Stimulated activated CD4-positive, alpha-beta T cell treated with anti-CD3 and anti-CD28 coated beads, Interleukin-2, amount 100 ng/mL, for 4 hours (primary cell): ENCODE results near the gene PLEK.
"Not testable (repeated sequence)": the region's sequence is repeated elsewhere in the genome, so short reads cannot be mapped to it uniquely, and the experiment has no call there.

Experiments used
- DNase-seq: peaks from one replicate; pipeline ENCODE4 v3.0.0-alpha.2; 2020; ENCODE audit warnings: low read depth

Gene PLEK

GRCh38 chr2:68352651-68353391 lies 12.3 kb upstream of the PLEK start:
- no peak for DNase-seq

- no peak for DNase-seq
Observed at GRCh38 chr2:68356599-68357239, 8.4 kb upstream of the PLEK start.

GRCh38 chr2:68357605-68358337 lies 7.3 kb upstream of the PLEK start:
- DNase-seq = no peak

- no peak for DNase-seq
Observed at GRCh38 chr2:68359889-68360288, 5.2 kb upstream of the PLEK start.

- DNase-seq = peak; percentile 71
Observed at GRCh38 chr2:68362069-68362468, 3.0 kb upstream of the PLEK start.

- DNase-seq = no peak
Observed at GRCh38 chr2:68362749-68363148, 2.3 kb upstream of the PLEK start.

GRCh38 chr2:68363721-68364120 lies 1.4 kb upstream of the PLEK start:
- no peak for DNase-seq

- DNase-seq = no peak
Observed at GRCh38 chr2:68366083-68366560, 1.0 kb downstream of the PLEK start.

- no peak for DNase-seq
Observed at GRCh38 chr2:68367953-68368653, 3.0 kb downstream of the PLEK start.

GRCh38 chr2:68368654-68369336 lies 3.7 kb downstream of the PLEK start:
- no peak for DNase-seq

GRCh38 chr2:68369337-68369734 lies 4.3 kb downstream of the PLEK start:
- DNase-seq = no peak

- no peak for DNase-seq
Observed at GRCh38 chr2:68371138-68371537, 6.1 kb downstream of the PLEK start.

GRCh38 chr2:68371581-68371980 lies 6.5 kb downstream of the PLEK start:
- no peak for DNase-seq

- DNase-seq = no peak
Observed at GRCh38 chr2:68372485-68372884, 7.4 kb downstream of the PLEK start.

- DNase-seq = no peak
Observed at GRCh38 chr2:68374184-68374583, 9.1 kb downstream of the PLEK start.

GRCh38 chr2:68375582-68375981 lies 10.5 kb downstream of the PLEK start:
- DNase-seq = no peak

- no peak for DNase-seq
Observed at GRCh38 chr2:68377137-68377780, 12.2 kb downstream of the PLEK start.

GRCh38 chr2:68378779-68379178 lies 13.7 kb downstream of the PLEK start:
- DNase-seq = not testable (repeated sequence)

- DNase-seq = no peak
Observed at GRCh38 chr2:68379184-68379708, 14.2 kb downstream of the PLEK start.

GRCh38 chr2:68383778-68384177 lies 18.7 kb downstream of the PLEK start:
- DNase-seq = no peak
